Stimulated activated memory B cell treated with anti-CD40 and anti-IgM and Interleukin-4, amounts not matched to agents 10 μg/mL and 1 μg/mL and 100 μg/mL, for 72 hours (primary cell): ENCODE measurements around the gene KRTAP3-1.
"Not testable (repeated sequence)": the region's sequence is repeated elsewhere in the genome, so short reads cannot be mapped to it uniquely, and the experiment has no call there.

Experiments
- ATAC-seq: fragments of 150-1000 bp; cut with Tn5 transposase; 2 replicates; pipeline ENCODE4 v1.10.0; 2021
- H3K27ac Mint-ChIP-seq: one replicate; pipeline ENCODE4 v1.8.0; 2022; ENCODE audit warnings: mild to moderate bottlenecking, mixed read lengths
- H3K27me3 Mint-ChIP-seq: one replicate; pipeline ENCODE4 v1.8.0; 2022; ENCODE audit warnings: mixed read lengths
- H3K36me3 Mint-ChIP-seq: one replicate; pipeline ENCODE4 v1.8.0; 2022; ENCODE audit warnings: mixed read lengths
- H3K4me1 Mint-ChIP-seq: one replicate; pipeline ENCODE4 v1.8.0; 2022; ENCODE audit warnings: mixed read lengths
- H3K4me3 Mint-ChIP-seq: one replicate; pipeline ENCODE4 v1.8.0; 2022; ENCODE audit warnings: mild to moderate bottlenecking, moderate library complexity, mixed read lengths
- H3K9me3 Mint-ChIP-seq: one replicate; pipeline ENCODE4 v1.8.0; 2022; ENCODE audit warnings: mixed read lengths

Gene KRTAP3-1

GRCh38 chr17:41008811-41009210 lies at the start of gene KRTAP3-1:
Gene KRTAP3-1 (minus strand): TSS chr17:41009128. CDS start chr17:41009074, 54 bp downstream.
- ATAC-seq = peak; percentile 6
- Mint-ChIP-seq H3K27ac (no peak within 1 kb of the TSS), H3K4me1 (no peaks in the 10 kb centered on the region), H3K27me3 (no peaks in the 10 kb centered on the region), H3K4me3 (no peak within 1 kb of the TSS), H3K36me3 (no peaks in the 10 kb centered on the region), H3K9me3 (no peaks in the 10 kb centered on the region)

- Mint-ChIP-seq H3K27ac (no peak overlapping the region), H3K4me3 (no peak overlapping the region), H3K36me3 (no peaks in the 10 kb centered on the region), H3K4me1 (no peaks in the 10 kb centered on the region), H3K9me3 (peaks cover 4% of the 10 kb centered on the region), H3K27me3 (peaks cover 65% of the 10 kb centered on the region)
- no peak for ATAC-seq
Measured at GRCh38 chr17:41057547-41057946, 48.6 kb upstream of the KRTAP3-1 start.

- peak; percentile 41 for ATAC-seq
- H3K4me3 Mint-ChIP-seq, H3K36me3 Mint-ChIP-seq, H3K4me1 Mint-ChIP-seq, H3K9me3 Mint-ChIP-seq, H3K27ac Mint-ChIP-seq: not testable (repeated sequence)
- peaks cover 52% of the 10 kb centered on the region for H3K27me3 Mint-ChIP-seq
Measured at GRCh38 chr17:41055130-41055529, 46.2 kb upstream of the KRTAP3-1 start, which contains the start of gene KRTAP2-2. Gene KRTAP2-2 (minus strand): TSS chr17:41055230. CDS start chr17:41055211, 19 bp downstream.

- H3K27me3 Mint-ChIP-seq = peaks cover 48% of the 10 kb centered on the region
- not testable (repeated sequence) for H3K27ac Mint-ChIP-seq, ATAC-seq, H3K36me3 Mint-ChIP-seq, H3K4me3 Mint-ChIP-seq, H3K4me1 Mint-ChIP-seq, H3K9me3 Mint-ChIP-seq
Measured at GRCh38 chr17:41054556-41054955, 45.6 kb upstream of the KRTAP3-1 start.

GRCh38 chr17:41054025-41054424 lies 45.1 kb upstream of the KRTAP3-1 start:
- no peak for ATAC-seq
- H3K4me3 Mint-ChIP-seq = no peak overlapping the region
- H3K27ac Mint-ChIP-seq = no peak overlapping the region
- no peaks in the 10 kb centered on the region for H3K36me3 Mint-ChIP-seq
- peaks cover 4% of the 10 kb centered on the region for H3K9me3 Mint-ChIP-seq
- peaks cover 43% of the 10 kb centered on the region for H3K27me3 Mint-ChIP-seq
- no peaks in the 10 kb centered on the region for H3K4me1 Mint-ChIP-seq

- Mint-ChIP-seq H3K27ac (no peak overlapping the region), H3K27me3 (peaks cover 28% of the 10 kb centered on the region), H3K4me1 (no peaks in the 10 kb centered on the region), H3K36me3 (no peaks in the 10 kb centered on the region), H3K4me3 (no peak overlapping the region), H3K9me3 (peaks cover 1% of the 10 kb centered on the region)
- ATAC-seq = no peak
Measured at GRCh38 chr17:41052566-41052965, 43.6 kb upstream of the KRTAP3-1 start.

- H3K4me1 Mint-ChIP-seq = no peaks in the 10 kb centered on the region
- H3K4me3 Mint-ChIP-seq = no peak overlapping the region
- ATAC-seq = peak; percentile 45
- H3K9me3 Mint-ChIP-seq = no peaks in the 10 kb centered on the region
- no peaks in the 10 kb centered on the region for H3K36me3 Mint-ChIP-seq
- H3K27me3 Mint-ChIP-seq = peaks cover 35% of the 10 kb centered on the region
- no peak overlapping the region for H3K27ac Mint-ChIP-seq
Measured at GRCh38 chr17:41049110-41049509, 40.2 kb upstream of the KRTAP3-1 start.

GRCh38 chr17:41048441-41048840 lies 39.5 kb upstream of the KRTAP3-1 start:
- H3K4me1 Mint-ChIP-seq = no peaks in the 10 kb centered on the region
- no peak overlapping the region for H3K4me3 Mint-ChIP-seq
- no peaks in the 10 kb centered on the region for H3K36me3 Mint-ChIP-seq
- H3K27ac Mint-ChIP-seq = no peak overlapping the region
- no peak for ATAC-seq
- H3K27me3 Mint-ChIP-seq = peaks cover 29% of the 10 kb centered on the region
- no peaks in the 10 kb centered on the region for H3K9me3 Mint-ChIP-seq

- not testable (repeated sequence) for H3K27ac Mint-ChIP-seq, H3K4me3 Mint-ChIP-seq, H3K36me3 Mint-ChIP-seq, H3K4me1 Mint-ChIP-seq, H3K9me3 Mint-ChIP-seq
- peak; percentile 27 for ATAC-seq
- peaks cover 18% of the 10 kb centered on the region for H3K27me3 Mint-ChIP-seq
Measured at GRCh38 chr17:41046735-41047465, 38.0 kb upstream of the KRTAP3-1 start, which contains the start of gene KRTAP2-1. Gene KRTAP2-1 (minus strand): TSS chr17:41047316. CDS start chr17:41047267, 49 bp downstream.

- Mint-ChIP-seq H3K4me1 (no peaks in the 10 kb centered on the region), H3K27me3 (peaks cover 22% of the 10 kb centered on the region), H3K27ac (no peak overlapping the region), H3K4me3 (no peak overlapping the region), H3K9me3 (no peaks in the 10 kb centered on the region), H3K36me3 (no peaks in the 10 kb centered on the region)
- no peak for ATAC-seq
Measured at GRCh38 chr17:41042953-41043352, 34.0 kb upstream of the KRTAP3-1 start.

- H3K36me3 Mint-ChIP-seq, H3K27ac Mint-ChIP-seq, ATAC-seq, H3K9me3 Mint-ChIP-seq, H3K4me1 Mint-ChIP-seq, H3K4me3 Mint-ChIP-seq: not testable (repeated sequence)
- H3K27me3 Mint-ChIP-seq = peaks cover 23% of the 10 kb centered on the region
Measured at GRCh38 chr17:41040783-41041571, 32.0 kb upstream of the KRTAP3-1 start, which contains the start of gene KRTAP1-1. Gene KRTAP1-1 (minus strand): TSS chr17:41041450. CDS start chr17:41041397, 53 bp downstream.

- Mint-ChIP-seq H3K27ac (no peak overlapping the region), H3K36me3 (no peaks in the 10 kb centered on the region), H3K4me1 (no peaks in the 10 kb centered on the region), H3K4me3 (no peak overlapping the region), H3K27me3 (peaks cover 27% of the 10 kb centered on the region), H3K9me3 (no peaks in the 10 kb centered on the region)
- ATAC-seq = no peak
Measured at GRCh38 chr17:41037853-41038350, 29.0 kb upstream of the KRTAP3-1 start.

- peak; percentile 41 for ATAC-seq
Measured at GRCh38 chr17:41034346-41034935, 25.5 kb upstream of the KRTAP3-1 start, which contains the start of gene KRTAP1-3. Gene KRTAP1-3 (minus strand): TSS chr17:41034874. CDS start chr17:41034821, 53 bp downstream.

GRCh38 chr17:41029633-41030245 lies 20.8 kb upstream of the KRTAP3-1 start, which contains the start of gene KRTAP1-4:
Gene KRTAP1-4 (minus strand): TSS chr17:41030195. CDS start chr17:41030078, 117 bp downstream.
- Mint-ChIP-seq H3K4me3 (no peak within 1 kb of the TSS), H3K27ac (no peak within 1 kb of the TSS), H3K27me3 (peaks cover 65% of the 10 kb centered on the region), H3K4me1 (no peaks in the 10 kb centered on the region), H3K36me3 (no peaks in the 10 kb centered on the region), H3K9me3 (no peaks in the 10 kb centered on the region)
- ATAC-seq = peak; percentile 12

More at GRCh38 chr17:41034346-41034935, 25.5 kb upstream of the KRTAP3-1 start, which contains the start of gene KRTAP1-3:
- peaks cover 48% of the 10 kb centered on the region for H3K27me3 Mint-ChIP-seq
- H3K27ac Mint-ChIP-seq, H3K4me3 Mint-ChIP-seq, H3K36me3 Mint-ChIP-seq, H3K4me1 Mint-ChIP-seq, H3K9me3 Mint-ChIP-seq: not testable (repeated sequence)
